HepG2 (cell line): ENCODE data around the gene SURF1. TPM values are rescaled to one million over a fixed set of nuclear protein-coding genes. Genes with fewer than 3 reads are reported as not detected.

Experiments
- DNMT1 ChIP-seq: sonication (generic); formaldehyde crosslinking; IDR thresholded peaks from 2 replicates; pipeline ENCODE4 v1.5.1; 2020; ENCODE audit warnings: mild to moderate bottlenecking, missing genetic modification reagents
- FOXK1 ChIP-seq: sonication (generic); formaldehyde crosslinking; IDR thresholded peaks from 2 replicates; pipeline ENCODE4 v1.4.0; 2020; ENCODE audit warnings: low read depth, missing genetic modification reagents, borderline replicate concordance
- GFI1 ChIP-seq: sonication (generic); formaldehyde crosslinking; IDR thresholded peaks from 2 replicates; pipeline ENCODE4 v1.5.0; 2020; ENCODE audit warnings: missing genetic modification reagents, mild to moderate bottlenecking, borderline replicate concordance
- HOXA9 ChIP-seq: sonication (generic); formaldehyde crosslinking; IDR thresholded peaks from 2 replicates; pipeline ENCODE4 v1.8.1; 2022; ENCODE audit warnings: missing genetic modification reagents, mild to moderate bottlenecking, moderate library complexity, borderline replicate concordance
- LCORL ChIP-seq, 2 experiments: fragments of 450-650 bp in 1 of 2; sonication (generic) in 1 of 2; formaldehyde crosslinking in 1 of 2; IDR thresholded peaks; 2 replicates each; pipeline versions ENCODE4 v1.5.0 to v1.6.1; 2017 to 2020; ENCODE audit warnings: antibody characterized with exemption in 1 of 2, missing genetic modification reagents in 1 of 2
- MLX ChIP-seq: IDR thresholded peaks from 2 replicates; pipeline ENCODE4 v1.6.1; 2016
- NR2C2 ChIP-seq: sonication (generic); formaldehyde crosslinking; IDR thresholded peaks from 2 replicates; pipeline ENCODE4 v1.4.0; 2020; ENCODE audit warnings: missing genetic modification reagents, mild to moderate bottlenecking, moderate library complexity, borderline replicate concordance
- PRDM4 ChIP-seq: sonication (generic); formaldehyde crosslinking; IDR thresholded peaks from 2 replicates; pipeline ENCODE4 v1.9.0; 2021; ENCODE audit warnings: missing genetic modification reagents, borderline replicate concordance
- SETDB1 ChIP-seq: sonication (generic); formaldehyde crosslinking; IDR thresholded peaks from 2 replicates; pipeline ENCODE4 v1.5.1; 2020; ENCODE audit warnings: missing genetic modification reagents, mild to moderate bottlenecking, borderline replicate concordance
- YY1 ChIP-seq: IDR thresholded peaks from 2 replicates; pipeline ENCODE4 v1.6.1; 2011; ENCODE audit warnings: low read length, low read depth, moderate library complexity, mild to moderate bottlenecking; ENCODE audit not compliant: insufficient read depth, insufficient replicate concordance
- ZBTB14 ChIP-seq: sonication (generic); formaldehyde crosslinking; IDR thresholded peaks from 2 replicates; pipeline ENCODE4 v1.4.0; 2020; ENCODE audit warnings: missing genetic modification reagents
- ZBTB44 ChIP-seq: sonication (generic); formaldehyde crosslinking; IDR thresholded peaks from 2 replicates; pipeline ENCODE4 v1.4.0; 2020; ENCODE audit warnings: missing genetic modification reagents
- ZBTB7A ChIP-seq: sonication (generic); formaldehyde crosslinking; IDR thresholded peaks from 2 replicates; pipeline ENCODE4 v1.8.0; 2022; ENCODE audit warnings: mild to moderate bottlenecking, missing genetic modification reagents
- ZNF230 ChIP-seq: sonication (generic); formaldehyde crosslinking; IDR thresholded peaks from 2 replicates; pipeline ENCODE4 v1.4.0; 2020; ENCODE audit warnings: mild to moderate bottlenecking, missing genetic modification reagents
- ZNF503 ChIP-seq: sonication (generic); formaldehyde crosslinking; IDR thresholded peaks from 2 replicates; pipeline ENCODE4 v1.4.0; 2020; ENCODE audit warnings: missing genetic modification reagents
- ZNF672 ChIP-seq: sonication (generic); formaldehyde crosslinking; IDR thresholded peaks from 2 replicates; pipeline ENCODE4 v1.8.1; 2022; ENCODE audit warnings: missing genetic modification reagents
- polyA plus RNA-seq, 8 experiments: library from polyadenylated mRNA; depleted of rRNA in 3 of 8; stranded (reverse) in 7 of 8; unstranded in 1 of 8; fragments of >200 nt; fragmentation: Illumina TruSeq in 4 of 8; extraction: Trizol in 4 of 8; gene quantifications; 2 replicates each; pipeline versions ENCODE4 v1.2.1 to v1.2.3, GENCODE V29; 2011 to 2016; ENCODE audit warnings: low read depth in 4 of 8, missing spikeins in 1 of 8, mixed read lengths in 1 of 8; ENCODE audit not compliant: insufficient read depth in 1 of 8
- total RNA-seq, 5 experiments: library from RNA; depleted of rRNA; stranded (reverse); fragments of >200 nt; fragmentation: Illumina TruSeq; extraction: Trizol; gene quantifications; 2 replicates each; pipeline ENCODE4 v1.2.3, GENCODE V29; 2016; ENCODE audit warnings: low read depth in 1 of 5

SURF1 gene
- total and polyA plus RNA-seq, 2 of the 13 experiments (the other 11 are each of a cell fraction or from before 2014, with no cell fraction given) = 17.8 to 40.7 TPM

- no peak for TF ChIP-seq MLX (CRISPR knock-in tag)
- TF ChIP-seq PRDM4 (CRISPR knock-in tag) = no peak
- no peak for TF ChIP-seq ZNF503 (CRISPR knock-in tag)
- no peak for TF ChIP-seq NR2C2 (CRISPR knock-in tag)
- no peak for TF ChIP-seq YY1
- no peak for TF ChIP-seq HOXA9 (CRISPR knock-in tag)
- no peak for TF ChIP-seq ZNF230 (CRISPR knock-in tag)
- TF ChIP-seq SETDB1 (CRISPR knock-in tag) = no peak
- TF ChIP-seq FOXK1 (CRISPR knock-in tag) = no peak
- TF ChIP-seq ZBTB7A (CRISPR knock-in tag) = no peak
- TF ChIP-seq GFI1 = no peak
- TF ChIP-seq ZBTB44 = no peak
- no peak for TF ChIP-seq ZBTB14 (CRISPR knock-in tag)
- TF ChIP-seq LCORL (IDR thresholded peaks at IDR 0.05) = no peak
- peak; percentile 31; the same call in 1 of the 2 replicates for TF ChIP-seq LCORL (CRISPR knock-in tag; IDR thresholded peaks at IDR 0.05)
- TF ChIP-seq ZNF672 (CRISPR knock-in tag) = no peak
- no peak for TF ChIP-seq DNMT1 (CRISPR knock-in tag)
Measured at GRCh38 chr9:133384736-133385321, 28.5 kb upstream of the SURF1 start (continued).
